ENCODE results near the gene RNF11.

DNA sequence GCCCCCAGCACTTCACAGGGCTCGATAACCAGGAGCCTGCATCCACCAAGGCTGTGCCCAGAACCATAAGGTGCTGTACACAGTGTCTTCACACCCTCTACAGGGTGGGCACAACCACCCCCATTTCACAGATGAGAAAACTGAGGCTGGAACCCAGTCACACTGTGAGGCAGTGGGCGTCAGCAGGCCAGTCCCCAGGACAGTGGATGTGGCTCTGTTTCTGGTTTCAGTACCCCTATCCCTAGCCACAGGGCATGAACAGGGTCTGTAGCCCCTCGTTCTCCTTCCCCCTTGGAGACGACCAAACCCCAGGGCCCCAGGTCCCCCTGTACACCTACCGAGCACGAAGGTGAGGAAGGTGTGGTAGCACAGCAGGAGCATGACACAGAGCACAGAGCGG lies 66.7 kb downstream of the RNF11 start:
- TF ChIP-seq POLR2A (IDR thresholded peaks at IDR 0.05; ENCODE audit: low read depth, low read length) = no peak
- TF ChIP-seq TAF1 (IDR thresholded peaks at IDR 0.05; ENCODE audit: borderline replicate concordance, low read depth, low read length) = no peak
- no peak for TF ChIP-seq POLR2AphosphoS5 (IDR thresholded peaks at IDR 0.05; ENCODE audit: low read depth, low read length)
